ENCODE measurements around the gene ATRIP.

DNA sequence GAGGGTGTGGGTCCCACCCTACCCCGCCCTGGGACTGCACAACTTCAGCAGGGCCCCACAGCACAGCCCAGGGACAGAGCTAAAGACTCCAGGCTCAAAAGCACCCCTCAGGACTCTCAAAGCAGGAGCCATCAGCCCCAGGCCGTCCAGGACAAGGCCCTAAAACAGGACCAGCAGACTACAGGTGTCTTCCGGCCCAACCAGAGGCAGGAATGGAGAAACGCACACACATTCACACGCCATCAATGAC, 26.1 kb downstream of the ATRIP start:
- TF ChIP-seq, protein P1, sequence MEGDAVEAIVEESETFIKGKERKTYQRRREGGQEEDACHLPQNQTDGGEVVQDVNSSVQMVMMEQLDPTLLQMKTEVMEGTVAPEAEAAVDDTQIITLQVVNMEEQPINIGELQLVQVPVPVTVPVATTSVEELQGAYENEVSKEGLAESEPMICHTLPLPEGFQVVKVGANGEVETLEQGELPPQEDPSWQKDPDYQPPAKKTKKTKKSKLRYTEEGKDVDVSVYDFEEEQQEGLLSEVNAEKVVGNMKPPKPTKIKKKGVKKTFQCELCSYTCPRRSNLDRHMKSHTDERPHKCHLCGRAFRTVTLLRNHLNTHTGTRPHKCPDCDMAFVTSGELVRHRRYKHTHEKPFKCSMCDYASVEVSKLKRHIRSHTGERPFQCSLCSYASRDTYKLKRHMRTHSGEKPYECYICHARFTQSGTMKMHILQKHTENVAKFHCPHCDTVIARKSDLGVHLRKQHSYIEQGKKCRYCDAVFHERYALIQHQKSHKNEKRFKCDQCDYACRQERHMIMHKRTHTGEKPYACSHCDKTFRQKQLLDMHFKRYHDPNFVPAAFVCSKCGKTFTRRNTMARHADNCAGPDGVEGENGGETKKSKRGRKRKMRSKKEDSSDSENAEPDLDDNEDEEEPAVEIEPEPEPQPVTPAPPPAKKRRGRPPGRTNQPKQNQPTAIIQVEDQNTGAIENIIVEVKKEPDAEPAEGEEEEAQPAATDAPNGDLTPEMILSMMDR (conservative IDR thresholded peaks at IDR 0.05; ENCODE audit: low read length), result no peak
- TF ChIP-seq EZH2phosphoT487 (IDR thresholded peaks at IDR 0.05; ENCODE audit: borderline replicate concordance, low read depth, low read length), result no peak

Data from OCI-LY7 (cell line).